ENCODE data around the gene HOOK2. TPM values are rescaled to one million over a fixed set of nuclear protein-coding genes. Genes with fewer than 3 reads are reported as not detected.

The HOOK2 gene
- total and polyA plus RNA-seq, 4 donors: 16.4 to 65.2 (median 32.6) TPM

DNA sequence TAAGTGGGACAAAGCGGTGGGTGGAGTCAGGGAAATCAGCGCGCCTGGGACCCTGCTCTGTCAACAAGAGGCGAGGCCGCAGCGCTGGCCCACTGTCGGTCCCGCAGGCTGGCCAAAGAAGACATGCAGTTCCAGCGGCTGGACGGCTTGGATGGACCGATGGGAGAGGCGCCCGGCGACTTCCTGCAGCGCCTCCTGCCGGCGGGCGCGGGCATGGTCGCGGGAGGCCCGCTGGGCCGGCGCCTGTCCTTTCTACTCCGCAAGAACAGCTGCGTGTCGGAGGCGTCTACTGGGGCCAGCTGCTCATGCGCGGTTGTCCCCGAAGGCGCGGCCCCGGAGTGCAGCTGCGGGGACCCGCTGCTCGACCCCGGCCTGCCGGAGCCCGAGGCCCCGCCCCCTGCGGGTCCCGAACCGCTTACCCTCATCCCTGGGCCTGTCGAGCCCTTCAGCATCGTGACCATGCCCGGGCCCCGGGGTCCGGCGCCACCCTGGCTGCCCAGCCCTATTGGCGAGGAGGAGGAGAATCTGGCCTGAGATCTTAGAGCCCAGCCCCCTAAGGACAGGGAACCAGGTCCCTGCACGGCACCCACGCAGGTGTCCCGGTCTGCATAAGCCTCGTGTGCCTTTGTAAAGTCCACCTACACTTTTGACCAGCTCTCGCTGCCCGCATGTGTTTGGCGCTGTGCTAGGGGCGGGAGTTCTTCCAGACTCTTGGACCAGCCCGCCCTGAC lies 17.6 kb downstream of the HOOK2 start:
- under 1% methylated on average over 52 of the region's 60 CpGs for WGBS (ENCODE audit: insufficient coverage)
- DNase-seq (ENCODE audit: low read depth in 4 of 6, low spot score in 6 of 6): peak in 2 of 6 donors; percentile 56 to 67
- peak overlapping the region; percentile 32 for H3K4me3 ChIP-seq (ENCODE audit: low read depth, low read length)
- H3K36me3 ChIP-seq (ENCODE audit: control insufficient read depth, insufficient read depth, low read length): peaks cover 13% of the 10 kb centered on the region
- H3K27me3 ChIP-seq (ENCODE audit: control insufficient read depth, insufficient read depth, low read length): peaks cover 2% of the 10 kb centered on the region
- H3K9me3 ChIP-seq (ENCODE audit: control insufficient read depth, insufficient read depth, low read length): no peaks in the 10 kb centered on the region
- no peak overlapping the region for H3K27ac ChIP-seq (ENCODE audit: low read depth, low read length)
- H3K4me1 ChIP-seq (ENCODE audit: control insufficient read depth, insufficient read depth, low read length): peaks cover 13% of the 10 kb centered on the region

GRCh38 chr19:12756150-12756883 lies 19.0 kb downstream of the HOOK2 start:
- Histone ChIP-seq H3K36me3 (ENCODE audit: control insufficient read depth, insufficient read depth, low read length) (peaks cover 3% of the 10 kb centered on the region), H3K27ac (ENCODE audit: low read depth, low read length) (no peak overlapping the region), H3K4me3 (ENCODE audit: low read depth, low read length) (no peak overlapping the region), H3K27me3 (ENCODE audit: control insufficient read depth, insufficient read depth, low read length) (peaks cover 6% of the 10 kb centered on the region), H3K9me3 (ENCODE audit: control insufficient read depth, insufficient read depth, low read length) (no peaks in the 10 kb centered on the region), H3K4me1 (ENCODE audit: control insufficient read depth, insufficient read depth, low read length) (peaks cover 13% of the 10 kb centered on the region)
- DNase-seq (ENCODE audit: low read depth in 4 of 6, low spot score in 6 of 6): no peak
- WGBS (ENCODE audit: insufficient coverage): 96% methylated on average over 17 of the region's 19 CpGs

- Histone ChIP-seq H3K9me3 (ENCODE audit: control insufficient read depth, insufficient read depth, low read length) (no peaks in the 10 kb centered on the region), H3K4me1 (ENCODE audit: control insufficient read depth, insufficient read depth, low read length) (peaks cover 13% of the 10 kb centered on the region), H3K27ac (ENCODE audit: low read depth, low read length) (no peak overlapping the region), H3K36me3 (ENCODE audit: control insufficient read depth, insufficient read depth, low read length) (no peaks in the 10 kb centered on the region), H3K27me3 (ENCODE audit: control insufficient read depth, insufficient read depth, low read length) (peaks cover 10% of the 10 kb centered on the region), H3K4me3 (ENCODE audit: low read depth, low read length) (no peak overlapping the region)
- DNase-seq (ENCODE audit: low read depth in 4 of 6, low spot score in 6 of 6): no peak
- 66% methylated on average over 50 of the region's 50 CpGs for WGBS (ENCODE audit: insufficient coverage)
Observed at GRCh38 chr19:12754465-12755196, 20.7 kb downstream of the HOOK2 start.

GRCh38 chr19:12752056-12752781 lies 23.1 kb downstream of the HOOK2 start:
- Histone ChIP-seq H3K27ac (ENCODE audit: low read depth, low read length) (no peak overlapping the region), H3K27me3 (ENCODE audit: control insufficient read depth, insufficient read depth, low read length) (peaks cover 10% of the 10 kb centered on the region), H3K4me3 (ENCODE audit: low read depth, low read length) (no peak overlapping the region), H3K9me3 (ENCODE audit: control insufficient read depth, insufficient read depth, low read length) (no peaks in the 10 kb centered on the region), H3K36me3 (ENCODE audit: control insufficient read depth, insufficient read depth, low read length) (peaks cover 18% of the 10 kb centered on the region), H3K4me1 (ENCODE audit: control insufficient read depth, insufficient read depth, low read length) (peaks cover 4% of the 10 kb centered on the region)
- DNase-seq (ENCODE audit: low read depth in 4 of 6, low spot score in 6 of 6): no peak
- 83% methylated on average over 14 of the region's 23 CpGs for WGBS (ENCODE audit: insufficient coverage)

DNA sequence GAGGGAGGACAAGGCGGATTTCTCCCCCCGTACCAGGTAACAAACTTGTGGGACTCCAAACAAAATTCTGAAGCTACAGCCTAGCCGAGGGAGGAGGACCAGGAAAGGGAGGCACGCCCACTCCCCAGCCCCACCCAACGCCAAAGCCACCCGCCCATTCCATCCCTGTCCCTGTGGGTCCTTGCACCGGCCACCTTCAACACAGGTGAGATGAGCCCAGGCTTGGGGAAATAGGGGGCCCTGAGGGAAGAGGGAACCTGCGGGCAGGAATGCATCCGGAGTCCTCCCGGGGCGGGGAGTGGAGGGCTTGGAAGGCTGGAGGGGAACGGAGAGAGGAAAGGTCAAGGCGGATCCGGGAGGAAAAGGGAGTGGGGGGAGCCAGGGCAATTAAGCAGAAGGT lies 23.7 kb downstream of the HOOK2 start, which contains the start of gene BEST2:
Gene BEST2 (plus strand): TSS at position 157 of the 400 bp plus-strand sequence. CDS start 802 bp downstream, outside the sequence.
- no peaks in the 10 kb centered on the region for H3K9me3 ChIP-seq (ENCODE audit: control insufficient read depth, insufficient read depth, low read length)
- DNase-seq (ENCODE audit: low read depth in 4 of 6, low spot score in 6 of 6): no peak
- WGBS (ENCODE audit: insufficient coverage): 72% methylated on average over 7 of the region's 14 CpGs
- no peaks in the 10 kb centered on the region for H3K4me1 ChIP-seq (ENCODE audit: control insufficient read depth, insufficient read depth, low read length)
- peaks cover 24% of the 10 kb centered on the region for H3K36me3 ChIP-seq (ENCODE audit: control insufficient read depth, insufficient read depth, low read length)
- no peak within 1 kb of the TSS for H3K27ac ChIP-seq (ENCODE audit: low read depth, low read length)
- peaks cover 10% of the 10 kb centered on the region for H3K27me3 ChIP-seq (ENCODE audit: control insufficient read depth, insufficient read depth, low read length)
- H3K4me3 ChIP-seq (ENCODE audit: low read depth, low read length): no peak within 1 kb of the TSS

GRCh38 chr19:12750851-12751250 lies 24.5 kb downstream of the HOOK2 start:
- DNase-seq (ENCODE audit: low read depth in 4 of 6, low spot score in 6 of 6): no peak
- Histone ChIP-seq H3K4me1 (ENCODE audit: control insufficient read depth, insufficient read depth, low read length) (no peaks in the 10 kb centered on the region), H3K27me3 (ENCODE audit: control insufficient read depth, insufficient read depth, low read length) (peaks cover 10% of the 10 kb centered on the region), H3K27ac (ENCODE audit: low read depth, low read length) (no peak overlapping the region), H3K4me3 (ENCODE audit: low read depth, low read length) (no peak overlapping the region), H3K9me3 (ENCODE audit: control insufficient read depth, insufficient read depth, low read length) (no peaks in the 10 kb centered on the region), H3K36me3 (ENCODE audit: control insufficient read depth, insufficient read depth, low read length) (peaks cover 32% of the 10 kb centered on the region)
- WGBS (ENCODE audit: insufficient coverage): 80% methylated on average over 9 of the region's 9 CpGs

DNA sequence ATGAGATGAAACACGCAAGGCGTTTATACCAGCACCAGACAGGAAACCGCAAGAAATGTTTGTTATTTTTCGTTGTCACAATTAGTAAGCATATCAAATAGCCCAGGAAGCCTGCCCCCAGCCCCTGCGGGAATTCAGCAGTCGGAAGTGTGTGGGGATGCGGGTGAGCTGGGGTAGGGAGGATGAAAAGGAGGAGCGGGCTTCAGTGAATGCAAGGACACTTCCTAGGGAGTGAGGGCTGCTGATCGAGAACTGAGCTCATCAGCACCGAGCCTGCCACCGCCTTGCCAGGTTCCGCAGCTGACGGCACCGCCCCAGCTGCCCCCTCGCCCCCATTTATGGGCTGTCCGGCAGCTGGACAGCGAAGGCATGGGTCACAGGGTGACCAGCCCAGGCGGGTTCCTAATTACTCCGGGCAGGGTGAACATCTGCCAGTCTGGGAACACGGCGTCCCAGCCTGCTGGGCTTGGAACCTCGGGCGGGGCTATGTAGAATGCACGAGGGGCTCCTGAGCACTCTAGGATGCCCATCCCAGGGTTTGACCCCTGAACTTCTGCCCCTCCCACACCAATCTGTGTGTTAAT lies 25.3 kb downstream of the HOOK2 start:
- WGBS (ENCODE audit: insufficient coverage): 47% methylated on average over 19 of the region's 24 CpGs
- no peak for DNase-seq (ENCODE audit: low read depth in 4 of 6, low spot score in 6 of 6)
- peaks cover 40% of the 10 kb centered on the region for H3K36me3 ChIP-seq (ENCODE audit: control insufficient read depth, insufficient read depth, low read length)
- H3K9me3 ChIP-seq (ENCODE audit: control insufficient read depth, insufficient read depth, low read length): no peaks in the 10 kb centered on the region
- no peak overlapping the region for H3K27ac ChIP-seq (ENCODE audit: low read depth, low read length)
- no peaks in the 10 kb centered on the region for H3K4me1 ChIP-seq (ENCODE audit: control insufficient read depth, insufficient read depth, low read length)
- H3K27me3 ChIP-seq (ENCODE audit: control insufficient read depth, insufficient read depth, low read length): peaks cover 10% of the 10 kb centered on the region
- H3K4me3 ChIP-seq (ENCODE audit: low read depth, low read length): no peak overlapping the region

- no peak for DNase-seq (ENCODE audit: low read depth in 4 of 6, low spot score in 6 of 6)
- Histone ChIP-seq H3K27me3 (ENCODE audit: control insufficient read depth, insufficient read depth, low read length) (peaks cover 8% of the 10 kb centered on the region), H3K9me3 (ENCODE audit: control insufficient read depth, insufficient read depth, low read length) (no peaks in the 10 kb centered on the region), H3K27ac (ENCODE audit: low read depth, low read length) (no peak overlapping the region), H3K4me3 (ENCODE audit: low read depth, low read length) (no peak overlapping the region), H3K36me3 (ENCODE audit: control insufficient read depth, insufficient read depth, low read length) (peaks cover 51% of the 10 kb centered on the region), H3K4me1 (ENCODE audit: control insufficient read depth, insufficient read depth, low read length) (no peaks in the 10 kb centered on the region)
- WGBS (ENCODE audit: insufficient coverage): 74% methylated on average over 3 of the region's 6 CpGs
Observed at GRCh38 chr19:12748489-12748888, 26.9 kb downstream of the HOOK2 start.

Data from spinal cord (tissue), 10 donors.